GM18511 (cell line): ENCODE data around the gene PGAP2.
A peak's percentile ranks its signal among the peaks of the same experiment; 100 is the strongest.
"Not testable (repeated sequence)": the region's sequence is repeated elsewhere in the genome, so short reads cannot be mapped to it uniquely, and the experiment has no call there.

Source experiments
- ATAC-seq: cut with Tn5 transposase; IDR thresholded peaks from one replicate; pipeline ENCODE4 v1.9.1; 2021; ENCODE audit warnings: mild to moderate bottlenecking, moderate library complexity; ENCODE audit not compliant: unreplicated experiment

PGAP2 gene

DNA sequence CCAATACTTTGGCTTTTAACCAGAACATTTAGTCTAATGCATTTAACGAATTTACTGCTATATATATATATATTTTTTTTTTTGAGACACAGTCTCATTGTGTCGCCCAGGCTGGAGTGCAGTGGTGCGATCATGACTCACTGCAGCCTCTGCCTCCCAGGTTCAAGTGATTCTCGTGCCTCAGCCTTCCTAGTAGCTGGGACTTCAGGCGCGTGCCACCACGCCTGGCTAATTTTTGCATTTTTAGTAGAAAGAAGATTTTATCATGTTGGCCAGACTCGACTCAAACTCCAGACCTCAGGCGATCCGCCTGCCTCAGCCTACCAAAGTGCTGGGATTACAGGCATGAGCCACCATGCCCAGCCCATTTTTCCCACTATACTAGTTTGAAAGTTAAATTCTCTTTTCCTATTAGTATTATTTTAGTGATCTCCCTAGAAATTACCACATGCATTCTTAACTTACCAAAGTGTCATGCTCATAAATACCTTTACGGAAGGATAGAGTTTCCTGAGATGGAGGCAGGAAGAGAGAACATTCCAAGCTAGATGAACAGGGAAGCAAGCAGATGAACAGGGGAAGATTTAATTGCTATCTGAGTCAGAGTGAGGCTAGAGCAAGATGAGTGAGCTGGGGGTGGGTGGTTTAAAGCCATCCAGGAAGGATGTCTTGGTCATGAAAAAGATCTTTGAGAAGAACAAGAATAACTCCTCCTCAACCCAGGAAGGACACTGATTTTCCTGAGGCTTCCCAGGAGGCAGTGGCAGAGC, 4.4 kb upstream of the PGAP2 start:
- no peak for ATAC-seq

DNA sequence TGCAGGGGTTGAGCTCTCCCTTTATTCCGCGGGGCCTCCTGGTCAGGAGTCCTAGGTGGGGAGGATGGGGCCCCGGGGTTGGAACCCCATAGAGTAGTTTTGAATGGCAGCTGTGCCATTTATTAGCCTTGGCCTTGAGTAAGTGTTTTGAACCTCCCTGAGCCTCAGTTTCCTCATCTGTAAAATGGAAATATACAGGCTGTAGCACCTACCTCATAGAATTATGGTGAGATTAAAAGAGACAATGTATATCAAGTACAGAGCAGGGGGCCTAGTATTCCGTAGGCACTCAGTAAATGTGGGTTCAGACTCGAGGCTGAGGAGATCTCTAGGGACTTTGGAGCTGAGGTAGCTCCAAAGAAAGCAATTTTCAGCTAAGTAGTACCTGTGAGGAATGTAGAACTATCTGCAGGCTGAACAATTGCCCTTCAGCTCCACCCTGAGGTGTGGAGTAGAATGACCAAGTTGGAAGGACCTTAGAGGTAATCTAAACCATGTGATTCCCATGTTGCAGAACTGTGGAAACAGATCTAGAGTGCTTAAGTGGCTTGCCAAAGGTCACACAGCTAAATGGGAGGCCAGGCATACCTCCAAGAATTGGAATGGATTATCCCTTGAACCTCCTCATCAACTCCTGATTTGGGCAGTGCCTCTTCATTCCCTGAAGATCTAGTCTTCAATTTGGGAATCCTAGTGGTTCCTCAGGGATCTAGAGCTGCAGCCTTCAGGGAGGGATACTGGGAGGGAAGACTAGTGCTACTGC, 682 bp downstream of the PGAP2 start:
- ATAC-seq: peak; percentile 82

DNA sequence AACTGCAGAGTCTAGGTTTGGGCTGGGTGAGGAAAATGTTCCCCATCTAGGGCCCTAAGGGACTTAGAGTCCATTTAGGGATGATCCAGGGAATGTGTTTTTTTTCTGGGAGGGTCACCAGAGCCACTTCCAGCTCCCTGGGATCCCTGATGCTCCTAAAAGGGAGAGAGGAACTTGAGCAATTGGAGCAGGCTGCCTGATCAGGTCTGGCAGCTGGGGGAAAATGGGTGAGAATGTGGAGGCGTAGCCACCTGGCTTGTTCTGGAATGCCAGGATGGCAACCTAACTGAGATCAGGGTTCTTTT, 1.2 kb downstream of the PGAP2 start:
- no peak for ATAC-seq

DNA sequence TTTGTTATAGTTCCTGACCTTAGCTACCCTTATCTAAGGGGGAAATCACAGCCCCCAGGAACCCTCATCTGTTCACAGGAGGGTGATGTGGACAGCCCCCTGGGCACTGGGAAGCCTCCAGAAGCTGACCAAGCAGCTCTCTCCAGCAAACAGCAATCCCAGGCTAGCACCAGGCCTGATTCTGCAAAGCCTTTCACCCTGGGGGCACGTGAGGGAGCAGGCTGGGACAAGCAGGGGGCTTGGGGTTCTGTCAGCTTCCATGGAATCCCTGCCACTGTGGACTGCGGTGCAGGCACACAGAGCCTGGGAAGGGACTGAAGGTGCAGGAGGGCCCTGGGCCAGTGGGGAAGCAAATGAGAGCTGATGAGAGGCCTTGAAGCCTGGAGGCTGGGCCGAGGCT, 2.1 kb downstream of the PGAP2 start:
- no peak for ATAC-seq

DNA sequence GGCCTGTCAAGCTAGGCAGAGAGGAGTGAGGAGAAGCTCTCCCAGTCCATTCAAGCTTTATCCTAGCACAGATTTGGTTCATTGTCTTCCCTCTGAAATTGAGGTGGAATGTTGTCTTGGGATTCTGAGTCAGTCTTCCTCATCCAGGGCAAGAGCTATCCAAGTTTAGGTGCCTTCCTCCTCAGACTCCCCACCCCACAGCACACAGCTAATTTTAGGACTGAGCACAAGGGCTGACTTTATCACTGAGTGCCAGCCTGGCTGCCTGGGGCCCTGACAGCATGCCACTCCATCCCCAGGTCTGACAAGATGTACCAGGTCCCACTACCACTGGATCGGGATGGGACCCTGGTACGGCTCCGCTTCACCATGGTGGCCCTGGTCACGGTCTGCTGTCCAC, 2.6 kb downstream of the PGAP2 start:
- no peak for ATAC-seq

DNA sequence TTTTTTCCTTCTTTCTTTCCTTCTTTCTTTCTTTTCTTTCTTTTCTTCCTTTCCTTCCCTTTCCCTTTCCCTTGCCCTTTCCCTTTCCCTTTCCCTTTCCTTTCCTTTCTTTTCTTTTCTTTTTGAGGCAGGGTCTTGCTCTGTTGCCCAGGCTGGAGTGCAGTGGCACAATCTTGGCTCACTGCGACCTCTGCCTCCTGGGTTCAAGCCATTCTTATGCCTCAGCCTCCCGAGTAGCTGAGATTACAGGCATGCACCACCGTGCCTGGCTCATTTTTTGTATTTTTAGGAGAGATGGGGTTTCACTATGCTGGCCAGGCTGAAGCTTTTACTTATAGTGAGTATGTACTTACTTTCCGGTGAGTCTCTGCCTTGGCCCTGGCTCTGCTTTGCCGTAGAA, 6.5 kb downstream of the PGAP2 start:
- ATAC-seq: not testable (repeated sequence)

DNA sequence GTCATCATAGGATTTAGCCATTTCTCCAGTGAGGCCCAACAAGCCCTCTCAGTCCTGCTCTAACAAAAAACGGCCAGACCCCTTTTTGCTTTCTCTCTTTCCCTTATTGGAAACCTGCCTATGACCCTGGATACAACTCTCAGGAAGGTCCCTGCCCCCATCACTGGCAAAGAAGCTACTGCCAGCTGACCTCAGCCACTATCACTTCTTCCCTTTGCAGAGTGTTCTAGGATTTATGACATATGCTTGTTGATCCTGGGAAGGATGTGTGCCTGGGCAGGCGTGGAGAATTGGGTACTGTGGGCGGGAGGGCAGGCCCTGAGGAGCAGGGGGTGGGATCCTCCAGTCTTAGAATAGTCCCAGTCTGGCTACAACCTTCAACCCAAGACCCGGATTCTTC, 7.5 kb downstream of the PGAP2 start:
- no peak for ATAC-seq

DNA sequence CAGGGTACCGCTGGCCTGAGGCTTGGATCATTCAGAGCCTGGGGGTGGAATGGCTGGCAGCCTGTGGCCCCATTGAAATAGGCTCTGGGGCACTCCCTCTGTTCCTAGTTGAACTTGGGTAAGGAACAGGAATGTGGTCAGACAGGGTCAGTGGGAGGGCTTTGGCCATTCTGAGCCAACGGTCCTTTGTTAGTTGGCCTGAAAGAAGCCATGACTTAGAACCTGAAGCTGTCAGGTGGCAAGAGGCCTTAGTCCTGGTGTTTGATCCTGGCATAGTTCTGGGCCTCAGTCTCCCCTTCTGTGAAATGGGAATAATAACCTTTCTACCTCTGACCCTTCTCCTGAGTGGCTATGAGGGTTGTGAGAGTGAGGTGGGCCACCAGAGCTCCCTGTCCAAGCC, 8.3 kb downstream of the PGAP2 start:
- ATAC-seq: no peak

DNA sequence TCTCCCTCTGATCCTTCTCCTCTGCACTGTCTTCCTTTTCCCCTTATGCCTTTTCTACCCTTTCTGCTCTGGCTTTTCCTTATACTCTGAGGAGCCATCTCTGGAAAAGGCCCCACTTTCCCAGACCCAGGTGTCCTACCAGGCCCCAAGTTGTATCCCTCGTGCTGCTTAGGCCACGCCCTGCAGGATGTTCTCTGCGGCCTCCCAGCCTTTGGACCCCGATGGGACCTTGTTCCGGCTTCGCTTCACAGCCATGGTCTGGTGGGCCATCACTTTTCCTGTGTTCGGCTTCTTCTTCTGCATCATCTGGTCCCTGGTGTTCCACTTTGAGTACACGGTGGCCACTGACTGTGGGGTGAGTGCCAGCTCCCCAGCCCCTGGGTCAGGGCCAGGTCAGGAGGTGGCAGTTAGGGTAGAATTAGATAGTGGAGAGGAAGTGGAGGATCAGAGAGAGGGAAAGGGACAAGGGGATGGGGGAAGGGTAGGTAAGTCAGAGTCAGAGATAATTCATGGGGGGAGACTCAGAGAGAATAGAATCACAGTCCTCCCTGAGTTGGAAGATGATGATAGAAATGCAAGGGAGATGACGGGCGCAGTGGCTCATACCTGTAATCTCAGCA, 8.9 kb downstream of the PGAP2 start:
- no peak for ATAC-seq

DNA sequence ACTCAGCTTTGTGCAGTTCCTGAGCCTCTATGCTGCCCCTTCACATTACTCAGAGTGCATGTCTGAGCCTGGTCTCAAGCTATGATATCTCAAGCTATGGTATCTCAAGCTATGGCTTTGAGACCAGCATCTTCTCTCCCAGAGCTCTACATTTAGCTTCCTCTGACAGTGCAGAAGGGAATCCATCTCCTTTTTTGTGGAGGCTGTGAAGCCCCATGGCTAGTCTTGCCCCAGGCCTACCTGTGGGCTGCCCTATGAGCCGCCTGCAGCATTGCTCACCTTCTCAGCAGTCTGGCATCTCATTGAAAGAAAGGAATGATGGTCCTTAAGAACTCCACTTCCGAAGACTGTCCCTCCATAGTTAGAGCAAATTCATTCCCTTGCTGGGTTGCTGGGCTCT, 12.6 kb downstream of the PGAP2 start:
- ATAC-seq: no peak

DNA sequence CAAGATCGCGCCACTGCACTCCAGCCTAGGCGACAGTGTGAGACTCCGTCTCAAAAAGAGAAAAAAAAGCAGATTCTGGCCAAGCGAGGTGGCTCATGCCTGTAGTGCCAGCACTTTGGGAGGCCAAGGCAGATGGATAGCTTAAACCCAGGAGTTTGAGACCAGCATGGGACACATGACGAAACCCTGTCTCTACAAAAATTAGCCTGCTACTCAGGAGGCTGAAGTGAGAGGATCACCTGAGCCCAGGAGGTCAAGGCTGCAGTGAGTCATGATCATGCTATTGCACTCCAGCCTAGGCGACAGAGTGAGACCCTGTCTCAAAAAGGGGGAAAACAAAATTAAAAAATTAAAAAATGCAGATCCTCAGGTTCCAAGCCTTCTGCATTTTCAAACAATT, 14.0 kb downstream of the PGAP2 start:
- no peak for ATAC-seq

DNA sequence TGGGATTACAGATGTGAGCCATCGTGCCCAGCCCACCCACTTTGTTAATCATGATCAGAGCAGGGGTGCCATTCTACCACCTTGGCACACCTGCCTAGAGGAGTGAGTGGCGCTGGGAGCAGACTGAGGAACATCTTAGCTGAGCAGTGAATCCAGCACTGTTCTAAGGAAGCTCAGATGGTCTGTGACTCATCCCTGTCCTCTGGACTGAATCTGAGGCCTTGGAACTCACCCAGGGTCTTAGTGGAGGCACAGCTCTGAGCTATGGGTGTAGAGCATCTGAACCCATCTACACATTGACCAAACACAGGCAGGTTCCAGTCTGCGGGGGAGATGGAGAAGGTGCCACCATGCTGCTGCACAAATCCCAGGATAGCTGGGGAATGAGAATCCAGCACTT, 14.9 kb downstream of the PGAP2 start:
- ATAC-seq: no peak

DNA sequence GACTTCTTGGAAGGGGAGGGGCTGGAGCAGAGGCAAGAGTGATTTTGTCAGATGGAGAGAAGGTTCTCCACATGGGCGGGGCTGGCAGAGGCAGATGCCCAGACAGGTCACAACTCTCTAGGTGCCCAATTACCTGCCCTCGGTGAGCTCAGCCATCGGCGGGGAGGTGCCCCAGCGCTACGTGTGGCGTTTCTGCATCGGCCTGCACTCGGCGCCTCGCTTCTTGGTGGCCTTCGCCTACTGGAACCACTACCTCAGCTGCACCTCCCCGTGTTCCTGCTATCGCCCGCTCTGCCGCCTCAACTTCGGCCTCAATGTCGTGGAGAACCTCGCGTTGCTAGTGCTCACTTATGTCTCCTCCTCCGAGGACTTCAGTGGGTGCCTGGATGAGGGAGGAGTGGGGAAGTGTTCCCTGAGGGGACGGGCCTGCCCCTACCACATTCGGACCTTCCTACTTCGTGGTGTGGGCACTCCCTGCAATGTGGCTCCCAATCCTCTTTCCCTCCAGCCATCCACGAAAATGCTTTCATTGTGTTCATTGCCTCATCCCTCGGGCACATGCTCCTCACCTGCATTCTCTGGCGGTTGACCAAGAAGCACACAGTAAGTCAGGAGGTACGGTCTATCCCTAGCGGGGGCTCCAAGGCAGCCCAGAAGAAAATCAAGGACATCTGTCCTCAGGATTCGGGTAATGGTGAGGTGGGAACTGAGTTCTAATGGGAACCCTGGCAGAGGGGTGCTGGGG, 15.6 kb downstream of the PGAP2 start:
- no peak for ATAC-seq

DNA sequence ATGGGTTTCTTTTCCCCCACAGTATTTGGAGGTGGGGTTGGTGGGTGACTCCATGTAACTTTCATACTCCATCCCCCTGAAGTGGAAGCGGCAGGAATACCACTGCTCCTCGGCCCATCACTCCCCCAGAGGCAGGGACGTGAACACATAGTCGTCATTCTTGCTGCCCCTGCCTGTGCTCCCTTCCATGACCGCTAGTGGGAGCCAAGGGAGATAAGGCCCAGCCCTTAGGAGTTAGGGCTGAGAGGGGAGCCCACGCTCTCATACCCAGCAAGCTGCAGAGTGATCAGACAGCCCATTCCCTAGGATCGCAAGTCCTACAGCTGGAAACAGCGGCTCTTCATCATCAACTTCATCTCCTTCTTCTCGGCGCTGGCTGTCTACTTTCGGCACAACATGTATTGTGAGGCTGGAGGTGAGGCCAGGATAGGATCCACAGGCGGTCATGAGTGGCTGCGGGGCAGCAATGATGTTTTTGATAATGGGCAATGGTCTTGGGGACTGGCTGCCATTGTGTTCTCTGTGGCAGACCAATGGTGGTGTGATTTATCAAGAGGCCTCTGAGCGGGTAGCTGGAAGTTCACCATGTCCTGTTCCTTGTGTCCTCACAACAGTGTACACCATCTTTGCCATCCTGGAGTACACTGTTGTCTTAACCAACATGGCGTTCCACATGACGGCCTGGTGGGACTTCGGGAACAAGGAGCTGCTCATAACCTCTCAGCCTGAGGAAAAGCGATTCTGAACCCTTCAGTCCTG, 16.5 kb downstream of the PGAP2 start:
- peak; percentile 88 for ATAC-seq

DNA sequence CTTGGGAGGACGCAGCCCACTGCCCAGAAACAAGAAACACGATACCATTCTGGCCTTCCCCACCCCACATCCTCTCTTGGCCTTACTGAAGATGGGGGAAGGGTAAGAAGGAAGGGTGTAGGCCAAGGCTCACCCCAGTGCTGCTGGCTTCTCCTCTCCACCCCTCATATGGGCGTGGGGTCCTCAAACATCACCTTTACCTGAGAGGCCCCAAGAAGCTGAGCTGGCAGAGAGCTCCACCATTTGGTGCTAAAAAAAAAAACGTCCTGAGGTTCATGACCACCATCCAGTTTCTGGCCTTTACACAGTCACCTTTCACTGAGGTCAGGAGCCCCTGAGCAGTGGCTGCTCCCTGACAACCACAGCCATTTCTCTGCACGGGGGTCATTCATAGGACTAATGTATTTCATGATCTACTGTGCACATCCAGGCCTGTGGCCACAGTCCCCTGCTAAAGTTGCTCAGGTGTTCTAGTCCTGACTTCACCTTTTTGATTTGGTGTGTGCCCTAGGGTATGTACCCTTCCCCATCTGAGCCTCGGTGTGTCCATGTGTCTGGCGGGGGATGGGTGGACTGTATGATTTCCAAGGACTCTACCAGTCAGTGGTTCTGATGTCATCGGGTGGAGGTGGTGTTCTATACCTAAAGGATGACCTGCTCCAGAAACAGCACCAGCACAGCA, 17.3 kb downstream of the PGAP2 start:
- no peak for ATAC-seq

DNA sequence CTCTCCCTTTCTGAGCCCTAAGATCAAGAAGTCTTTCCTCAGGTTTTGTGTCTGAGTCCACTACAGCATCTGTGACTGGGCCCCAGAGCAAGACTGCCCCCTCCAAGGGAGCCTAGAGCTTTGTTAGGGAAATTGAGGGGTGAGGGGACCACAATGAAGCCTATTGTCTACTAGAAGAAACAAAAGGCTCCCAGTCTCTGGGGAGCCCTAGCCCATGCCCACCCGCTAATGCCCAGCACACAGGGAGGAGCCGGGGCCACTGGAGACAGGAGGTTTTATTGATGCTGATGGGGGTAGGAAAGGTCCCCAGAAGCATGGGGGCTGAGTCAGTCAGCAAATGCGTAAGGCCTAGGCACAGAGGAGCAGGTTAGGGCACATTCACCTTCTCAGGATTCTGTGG, 18.4 kb downstream of the PGAP2 start:
- no peak for ATAC-seq

DNA sequence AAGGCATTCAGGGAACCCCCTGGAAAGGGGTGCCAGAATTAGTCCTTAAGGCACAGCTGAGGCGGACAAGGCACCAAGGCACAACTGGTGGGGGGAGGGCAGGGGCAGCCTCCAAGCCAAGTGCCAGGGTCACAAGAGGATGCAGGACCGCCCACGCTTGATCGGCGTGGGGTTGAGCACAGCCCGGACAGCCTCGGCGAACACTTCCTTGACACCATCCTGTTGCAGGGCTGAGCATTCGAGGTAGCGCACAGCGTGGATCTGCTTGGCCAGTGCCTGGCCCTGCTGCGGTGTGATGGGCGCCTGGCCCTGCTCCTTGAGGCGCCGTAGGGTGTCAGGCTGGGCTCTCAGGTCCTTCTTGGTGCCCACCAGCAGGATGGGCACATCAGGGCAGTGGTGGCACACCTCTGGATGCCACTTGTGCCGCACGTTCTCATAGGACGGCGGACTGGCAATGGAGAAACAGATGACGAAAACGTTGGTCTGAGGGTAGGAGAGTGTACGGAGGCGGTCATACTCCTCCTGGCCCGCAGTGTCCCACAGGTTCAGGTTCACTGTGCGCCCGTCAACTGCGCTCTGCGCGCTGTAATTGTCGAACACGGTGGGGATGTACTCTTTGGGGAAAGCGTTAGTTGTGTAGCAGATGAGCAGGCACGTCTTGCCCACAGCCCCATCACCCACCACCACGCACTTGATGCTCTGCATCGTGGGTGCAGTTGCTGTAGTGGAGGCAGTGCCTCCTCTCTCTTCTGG, 19.2 kb downstream of the PGAP2 start:
- no peak for ATAC-seq

DNA sequence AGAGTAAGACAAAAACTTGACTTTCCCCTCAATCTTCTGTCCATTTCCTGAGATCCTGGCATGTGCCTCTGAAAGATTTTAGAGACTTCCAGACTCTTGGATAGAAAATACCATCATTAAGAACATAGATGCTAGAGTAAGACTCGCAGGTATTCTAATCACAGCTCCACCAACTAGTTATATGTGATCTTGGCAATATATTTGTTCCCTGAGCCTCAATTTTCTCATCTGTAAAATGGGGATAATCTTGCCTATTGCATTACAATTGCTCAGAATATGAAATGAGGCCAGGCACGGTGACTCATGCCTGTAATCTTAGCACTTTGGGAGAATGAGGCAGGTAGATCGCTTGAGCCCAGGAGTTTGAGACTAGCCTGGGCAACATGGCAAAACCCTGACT, 21.7 kb downstream of the PGAP2 start:
- ATAC-seq: no peak

DNA sequence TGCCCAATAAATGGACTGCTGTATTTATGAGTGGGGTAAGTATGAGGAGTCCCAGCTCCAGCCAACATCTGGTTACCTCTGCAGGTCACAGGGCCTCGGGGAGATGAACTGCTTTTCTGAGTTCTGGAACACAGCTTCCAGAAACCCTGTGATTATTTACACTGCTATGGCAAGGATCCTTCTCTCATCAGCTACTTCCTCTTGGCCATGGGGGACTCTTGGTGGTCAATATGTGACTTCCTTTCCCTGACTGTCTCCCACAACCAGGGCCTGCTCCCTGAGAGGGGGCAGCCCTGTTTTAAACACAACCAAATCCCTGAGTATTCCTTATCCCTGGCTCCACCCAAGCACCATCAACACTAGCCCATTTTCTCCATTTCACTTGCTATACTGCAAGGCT, 22.4 kb downstream of the PGAP2 start:
- ATAC-seq: no peak
